MM.1S (cell line): ENCODE results near the gene SMAD7.

Experiments used
- CTCF ChIP-seq: fragments of 300-600 bp; sonication (generic); IDR thresholded peaks from 2 replicates; pipeline ENCODE4 v1.5.1; 2016; ENCODE audit warnings: antibody characterized with exemption, low read length, mixed read lengths
- EZH2phosphoT487 ChIP-seq: fragments of 300-600 bp; sonication (generic); IDR thresholded peaks from 2 replicates; pipeline ENCODE4 v1.6.1; 2018; ENCODE audit warnings: antibody characterized with exemption, low read length

DNA sequence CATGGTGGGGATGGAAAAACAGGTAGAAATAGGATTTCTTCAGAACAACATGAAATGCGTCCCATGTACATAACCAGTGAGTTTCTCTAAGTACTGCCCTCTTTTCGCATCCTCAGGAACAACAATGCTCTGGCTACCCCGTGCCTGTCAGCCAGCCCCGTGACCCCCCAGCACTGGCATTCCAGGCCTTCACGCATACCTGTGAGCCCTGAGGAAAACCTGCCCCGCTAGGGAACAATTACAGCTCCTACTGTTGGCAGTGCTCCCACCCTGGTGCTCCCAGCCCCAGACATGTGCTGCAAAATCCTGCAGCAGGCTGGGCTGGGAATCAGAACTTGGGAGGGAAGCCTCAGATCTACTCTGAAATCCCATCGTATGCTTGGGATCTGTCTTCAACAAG is 9.1 kb downstream of the SMAD7 start:
- TF ChIP-seq EZH2phosphoT487: no peak
- no peak for TF ChIP-seq CTCF
